Endothelial cell of umbilical vein (primary cell): ENCODE data around the gene WDR31.

Source experiments
- CTCF ChIP-seq, 2 donors: IDR thresholded peaks; 1 replicate in 1 of 2; 2 replicates in 1 of 2; pipeline ENCODE4 v1.5.1; 2011; ENCODE audit warnings: low read length in 2 of 2, mild to moderate bottlenecking in 2 of 2, moderate library complexity in 2 of 2, control low read depth in 1 of 2, inconsistent platforms in 1 of 2, low read depth in 1 of 2; ENCODE audit not compliant: insufficient read depth in 1 of 2; ENCODE audit errors: extremely low read depth in 1 of 2
- EZH2 ChIP-seq: IDR thresholded peaks from 2 replicates; pipeline ENCODE4 v1.6.1; 2012; ENCODE audit warnings: borderline replicate concordance, low read depth, mild to moderate bottlenecking, moderate library complexity, low read length, inconsistent platforms; ENCODE audit not compliant: severe bottlenecking
- FOS ChIP-seq: IDR thresholded peaks from 2 replicates; pipeline ENCODE4 v1.6.1; 2011; ENCODE audit warnings: mild to moderate bottlenecking, low read length, moderate library complexity, borderline replicate concordance; ENCODE audit not compliant: insufficient read depth
- GATA2 ChIP-seq: IDR thresholded peaks from 2 replicates; pipeline ENCODE4 v1.7.0; 2011; ENCODE audit warnings: low read depth, mild to moderate bottlenecking, moderate library complexity, mixed read lengths, low read length; ENCODE audit not compliant: insufficient read length, insufficient read depth
- JUN ChIP-seq: IDR thresholded peaks from 2 replicates; pipeline ENCODE4 v1.6.1; 2011; ENCODE audit warnings: borderline replicate concordance, low read depth; ENCODE audit not compliant: insufficient read length, insufficient read depth
- MAX ChIP-seq: IDR thresholded peaks from 2 replicates; pipeline ENCODE4 v1.6.1; 2011; ENCODE audit not compliant: insufficient read depth, insufficient read length
- MYC ChIP-seq: IDR thresholded peaks from one replicate; pipeline ENCODE4 v1.6.1; 2011; ENCODE audit warnings: mild to moderate bottlenecking, low read depth, low read length
- POLR2A ChIP-seq: IDR thresholded peaks from 2 replicates; pipeline ENCODE4 v1.6.1; 2012; ENCODE audit warnings: low read depth, mild to moderate bottlenecking, control low read depth, low read length
- POLR2AphosphoS5 ChIP-seq: IDR thresholded peaks from 2 replicates; pipeline ENCODE4 v1.6.1; 2012; ENCODE audit warnings: low read depth, mild to moderate bottlenecking, control low read depth, low read length, moderate library complexity; ENCODE audit not compliant: insufficient read depth

DNA sequence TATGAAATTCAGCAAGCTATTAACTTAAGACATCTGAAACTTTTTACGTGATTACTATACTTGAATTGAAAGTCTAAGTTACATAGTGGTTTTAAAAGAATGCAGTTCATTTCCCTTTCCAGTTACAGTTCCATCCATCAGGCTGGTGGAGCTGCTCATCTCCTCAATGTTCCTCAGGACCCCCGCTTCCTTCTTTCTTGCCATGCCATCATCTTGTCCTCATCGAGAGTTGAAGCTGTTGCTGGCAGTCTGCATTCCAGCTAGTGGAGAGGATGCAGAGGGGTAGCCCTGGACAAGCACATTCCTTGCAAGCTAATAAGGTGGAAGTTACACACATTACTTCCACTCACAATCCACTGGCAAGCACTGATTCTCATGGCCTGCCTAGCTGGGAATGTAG is 28.1 kb downstream of the WDR31 start:
- TF ChIP-seq EZH2: no peak
- no peak for TF ChIP-seq CTCF (IDR thresholded peaks at IDR 0.05; ENCODE audit: extremely low read depth in 1 of 2, insufficient read depth in 1 of 2, low read depth in 1 of 2, low read length in 2 of 2)
- no peak for TF ChIP-seq MAX
- no peak for TF ChIP-seq POLR2A
- TF ChIP-seq POLR2AphosphoS5: no peak
- no peak for TF ChIP-seq GATA2
- TF ChIP-seq JUN: no peak
- TF ChIP-seq MYC: no peak
- TF ChIP-seq FOS: no peak
